Airway epithelial cell (primary cell): ENCODE results near the gene IQCM. TPM values are rescaled to one million over a fixed set of nuclear protein-coding genes. Genes with fewer than 3 reads are reported as not detected.

Source experiments
- total RNA-seq: library from RNA; depleted of rRNA; stranded (reverse); fragments of >200 nt; gene quantifications from 2 replicates; pipeline ENCODE4 v1.2.3, GENCODE V29; 2015

IQCM gene
- not detected in 2 replicates for total RNA-seq

GRCh38 chr4:149815743-149816142 lies at the start of gene IQCM:
Gene IQCM, minus strand, starts transcription at chr4:149815843. Its CDS starts 73,152 bp downstream, at chr4:149742691.

